Stimulated activated CD4-positive, alpha-beta T cell treated with anti-CD3 and anti-CD28 coated beads, Interleukin-4, amount 100 ng/mL, for 1 hour (primary cell): ENCODE data around the gene CYP19A1.
"Not testable (repeated sequence)": the region's sequence is repeated elsewhere in the genome, so short reads cannot be mapped to it uniquely, and the experiment has no call there.

Experiments used
- DNase-seq: peaks from one replicate; pipeline ENCODE4 v3.0.0-alpha.2; 2020

The CYP19A1 gene

GRCh38 chr15:51288143-51289065 lies 50.0 kb downstream of the CYP19A1 start:
- no peak for DNase-seq

GRCh38 chr15:51286816-51287215 lies 51.6 kb downstream of the CYP19A1 start:
- no peak for DNase-seq

DNA sequence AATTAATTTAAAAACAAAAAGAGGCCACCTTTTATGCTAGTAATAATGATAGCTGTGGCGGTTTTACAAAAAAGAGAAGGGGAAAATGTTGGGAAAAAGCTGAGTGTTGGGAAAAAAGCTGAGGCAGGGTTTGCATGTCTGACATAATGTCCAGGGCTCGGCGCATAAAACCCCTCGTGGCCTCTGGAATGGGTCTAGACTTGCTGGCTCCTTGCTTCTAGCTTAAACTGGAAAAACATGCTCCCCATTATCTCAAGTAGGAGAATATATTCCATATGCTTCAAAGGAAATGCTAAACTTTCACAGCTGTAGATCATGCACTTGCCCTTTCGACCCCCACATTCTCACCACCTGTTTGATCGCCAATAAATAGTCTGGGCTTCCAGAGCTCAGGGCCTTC lies 53.0 kb downstream of the CYP19A1 start:
- DNase-seq, result no peak

DNA sequence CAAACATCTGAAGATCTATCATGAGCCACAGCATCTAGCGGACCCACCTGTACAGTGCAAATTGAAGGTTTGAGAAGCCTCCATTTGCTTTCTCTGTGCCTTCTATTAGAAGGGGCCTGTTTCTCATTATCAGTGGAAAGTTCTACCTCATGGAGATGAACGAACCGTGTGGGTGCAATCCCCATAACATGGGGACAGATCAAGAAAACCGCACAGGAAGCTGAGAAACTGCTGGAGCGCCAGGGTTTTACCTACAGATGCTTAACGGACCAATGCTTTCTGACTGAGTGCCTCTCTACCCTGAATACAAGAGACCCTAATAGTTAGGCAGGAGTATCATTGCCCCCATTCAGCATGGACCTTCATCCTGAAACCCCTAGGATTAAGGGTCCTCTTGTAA lies 53.5 kb downstream of the CYP19A1 start:
- DNase-seq, result no peak

DNA sequence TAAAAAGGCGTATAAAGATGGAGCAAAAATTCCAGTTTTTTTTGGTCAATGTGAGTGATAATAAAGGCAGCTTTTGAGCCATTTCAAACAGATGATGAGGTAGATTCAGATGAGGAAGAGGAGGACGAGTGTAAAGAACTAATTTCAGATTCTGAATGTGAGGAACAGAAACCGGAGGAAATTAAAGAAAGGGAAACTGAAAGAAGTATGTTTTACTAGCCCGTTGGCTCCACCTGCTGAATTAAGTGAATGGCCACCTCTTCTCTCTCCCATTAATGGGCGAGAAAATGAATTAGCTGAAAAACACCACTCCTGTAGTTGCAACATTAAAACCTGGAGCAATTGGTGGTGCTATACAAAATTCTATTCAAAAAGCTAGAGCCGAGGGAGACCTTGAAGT lies 55.4 kb downstream of the CYP19A1 start:
- no peak for DNase-seq

DNA sequence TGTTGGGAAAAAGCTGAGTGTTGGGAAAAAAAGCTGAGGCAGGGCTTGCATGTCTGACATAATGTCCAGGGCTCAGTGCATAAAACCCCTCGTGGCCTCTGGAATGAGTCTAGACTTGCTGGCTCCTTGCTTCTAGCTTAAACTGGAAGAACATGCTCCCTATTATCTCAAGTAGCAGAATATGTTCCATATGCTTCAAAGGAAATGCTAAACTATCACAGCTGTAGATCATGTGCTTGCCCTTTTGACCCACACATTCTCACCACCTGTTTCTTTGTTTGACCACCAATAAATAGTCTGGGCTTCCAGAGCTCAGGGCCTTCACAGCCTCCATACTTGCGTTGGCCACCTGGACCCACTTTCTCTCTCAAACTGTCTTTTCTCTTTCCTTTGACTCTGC lies 56.2 kb downstream of the CYP19A1 start:
- not testable (repeated sequence) for DNase-seq

GRCh38 chr15:51281368-51281967 lies 56.9 kb downstream of the CYP19A1 start:
- no peak for DNase-seq

DNA sequence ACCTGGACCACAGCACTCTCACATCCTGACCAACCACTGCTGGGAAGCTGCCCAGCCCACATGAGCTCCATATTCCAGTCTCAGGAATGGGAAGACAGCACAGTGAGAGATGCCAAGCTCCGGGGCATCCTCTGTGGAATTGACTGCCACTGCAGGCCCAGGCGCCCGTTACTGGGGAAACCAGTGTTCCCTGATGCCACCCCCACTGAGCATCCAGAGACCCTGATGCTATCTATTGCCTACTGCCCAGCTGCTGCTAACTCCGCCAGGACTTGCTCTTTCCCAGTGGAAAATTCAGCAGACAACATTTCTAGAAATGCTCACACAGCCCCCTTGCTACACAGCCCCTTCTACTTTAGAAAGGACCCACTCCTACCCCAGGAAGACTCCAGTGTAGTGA lies 57.6 kb downstream of the CYP19A1 start:
- no peak for DNase-seq

DNA sequence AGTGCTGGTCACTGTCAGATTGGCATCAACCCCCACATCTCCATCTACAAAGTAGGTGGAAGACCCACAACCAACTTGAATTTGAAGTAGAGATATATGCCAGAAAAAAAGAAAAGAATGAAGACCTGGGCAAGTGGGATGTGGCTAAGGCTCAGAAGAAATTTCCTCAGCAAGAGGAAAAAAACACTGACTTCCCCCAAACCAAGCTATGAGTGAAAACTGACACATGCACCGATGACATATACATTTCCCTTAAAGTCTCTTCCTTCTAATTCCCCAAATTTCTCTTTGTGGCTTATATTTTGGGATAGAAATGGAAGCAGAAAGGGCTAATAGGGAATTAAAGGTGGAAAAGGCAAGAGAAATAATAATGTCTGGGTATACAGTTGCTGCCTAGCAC lies 59.0 kb downstream of the CYP19A1 start:
- no peak for DNase-seq

GRCh38 chr15:51277101-51277500 lies 61.3 kb downstream of the CYP19A1 start:
- DNase-seq, result no peak

GRCh38 chr15:51274956-51275355 lies 63.4 kb downstream of the CYP19A1 start:
- DNase-seq, result no peak

- no peak for DNase-seq
These were observed 67.7 kb downstream of the CYP19A1 start for GRCh38 chr15:51270706-51271105.

- DNase-seq, result no peak
These were observed 68.9 kb downstream of the CYP19A1 start for GRCh38 chr15:51269496-51269895.

- DNase-seq, result no peak
These were observed 70.7 kb downstream of the CYP19A1 start for GRCh38 chr15:51267703-51268083.

DNA sequence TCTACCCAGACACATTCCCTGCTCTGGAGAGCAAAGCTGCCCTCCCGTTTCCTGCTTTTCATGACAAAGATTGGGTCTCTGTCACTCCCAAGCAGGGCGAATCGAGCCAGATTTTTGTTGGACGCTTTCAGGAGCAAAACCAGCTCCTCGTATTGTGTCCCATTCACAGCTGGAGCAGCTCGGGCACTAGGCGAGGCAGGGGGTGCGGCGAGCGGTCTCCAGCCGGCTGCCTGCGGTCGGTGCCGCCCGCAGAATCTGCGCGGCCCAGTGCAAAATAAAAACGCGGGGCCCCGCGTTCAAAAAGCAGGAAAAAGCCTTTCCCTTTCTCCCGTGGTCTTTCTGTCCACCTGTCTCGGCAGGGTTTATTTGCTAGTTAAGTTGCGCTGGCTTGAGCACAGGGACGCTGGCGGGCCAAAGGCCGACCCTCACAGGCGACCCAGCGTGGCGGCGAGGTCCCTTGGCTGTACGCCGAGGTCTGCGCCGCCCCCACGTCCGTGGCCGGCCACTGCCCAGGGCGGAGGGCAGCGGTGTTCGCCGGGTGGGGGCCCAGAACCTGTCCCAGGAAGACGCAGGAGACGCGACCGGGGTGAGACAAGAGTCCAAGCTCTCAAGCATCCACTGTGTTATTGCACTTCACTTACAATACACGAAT lies 71.2 kb downstream of the CYP19A1 start:
- no peak for DNase-seq

DNA sequence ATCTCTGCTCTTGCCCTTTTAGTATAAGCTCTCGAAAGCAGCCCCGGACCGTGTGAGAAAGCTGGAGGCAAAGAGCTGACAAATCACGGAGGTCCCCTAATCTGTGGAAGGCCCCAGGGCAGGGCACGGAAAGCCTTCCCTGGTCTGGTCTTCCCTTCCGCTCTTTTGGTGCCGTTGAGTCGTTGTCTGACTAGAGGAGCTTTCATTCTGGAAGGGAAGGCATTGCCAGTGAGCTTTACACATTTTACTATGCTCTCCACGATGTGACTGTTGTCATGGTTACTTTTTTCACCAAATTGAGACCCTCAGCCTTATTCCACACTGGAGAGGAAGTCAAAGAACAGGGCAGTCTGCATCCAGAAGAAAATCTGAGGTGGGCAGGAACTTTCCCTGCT lies 71.7 kb downstream of the CYP19A1 start:
- no peak for DNase-seq

DNA sequence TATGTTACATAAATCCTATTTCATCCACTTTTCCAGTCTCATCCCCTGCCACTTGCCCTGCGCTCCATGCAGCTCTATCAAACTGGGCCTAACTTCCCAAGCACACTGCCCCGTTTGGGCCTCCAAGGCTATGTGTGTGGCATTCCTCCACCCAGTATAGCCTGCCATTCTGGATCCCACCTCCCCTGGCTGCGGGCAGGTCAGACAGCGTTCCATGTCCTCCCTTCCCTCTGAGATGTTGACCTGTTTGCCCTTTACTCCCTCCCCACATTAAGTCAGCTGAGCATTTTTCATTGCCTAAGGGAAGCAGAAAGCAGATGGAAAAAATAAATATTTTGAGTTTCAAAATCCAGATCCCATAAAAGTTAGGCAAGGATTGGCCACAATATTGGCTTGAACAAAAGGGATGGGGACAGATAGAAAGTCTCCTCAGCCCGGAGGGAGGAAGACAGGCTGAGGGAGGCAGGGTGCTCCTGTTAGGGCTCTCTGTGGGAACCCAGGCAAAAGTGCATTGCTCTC lies 73.3 kb downstream of the CYP19A1 start:
- no peak for DNase-seq

GRCh38 chr15:51263726-51264125 lies 74.7 kb downstream of the CYP19A1 start:
- no peak for DNase-seq

DNA sequence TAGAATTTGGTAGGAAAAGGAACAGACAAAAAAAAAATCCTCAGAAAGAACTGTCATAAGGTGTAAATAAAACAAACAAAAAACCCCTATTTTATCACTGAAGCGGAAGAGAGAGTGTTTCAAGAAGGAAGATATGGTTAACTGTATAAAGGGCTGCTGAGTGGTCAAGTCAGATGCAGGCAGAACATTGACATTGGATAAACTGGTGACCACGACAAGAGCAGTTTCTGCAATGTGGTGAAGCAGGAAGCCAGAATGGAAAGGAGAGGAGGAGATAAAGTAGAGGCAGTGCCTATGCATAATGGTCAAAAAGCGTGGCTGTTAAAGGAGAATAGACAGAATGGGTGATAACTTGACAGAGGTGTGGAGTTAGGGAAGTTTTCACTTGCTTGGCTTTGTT lies 75.3 kb downstream of the CYP19A1 start:
- no peak for DNase-seq

DNA sequence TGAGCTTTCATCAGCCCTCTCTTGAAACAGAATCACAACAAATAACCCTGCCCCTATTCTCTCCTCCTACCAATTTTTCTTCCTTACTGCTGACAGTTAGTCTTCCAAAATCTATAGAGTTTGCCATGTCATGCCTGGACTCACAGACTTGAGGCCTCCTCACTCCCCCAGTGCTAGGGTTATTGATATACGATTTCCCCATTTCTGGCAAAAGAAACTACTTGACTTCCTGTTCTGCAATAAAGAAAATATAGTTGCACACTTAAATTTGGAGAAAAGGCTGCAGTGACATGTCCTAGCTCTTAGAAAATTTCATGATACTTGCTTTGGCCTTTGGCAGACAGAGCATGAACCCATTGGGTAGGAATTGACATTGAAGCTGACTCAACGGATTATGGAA lies 75.9 kb downstream of the CYP19A1 start:
- DNase-seq, result no peak

DNA sequence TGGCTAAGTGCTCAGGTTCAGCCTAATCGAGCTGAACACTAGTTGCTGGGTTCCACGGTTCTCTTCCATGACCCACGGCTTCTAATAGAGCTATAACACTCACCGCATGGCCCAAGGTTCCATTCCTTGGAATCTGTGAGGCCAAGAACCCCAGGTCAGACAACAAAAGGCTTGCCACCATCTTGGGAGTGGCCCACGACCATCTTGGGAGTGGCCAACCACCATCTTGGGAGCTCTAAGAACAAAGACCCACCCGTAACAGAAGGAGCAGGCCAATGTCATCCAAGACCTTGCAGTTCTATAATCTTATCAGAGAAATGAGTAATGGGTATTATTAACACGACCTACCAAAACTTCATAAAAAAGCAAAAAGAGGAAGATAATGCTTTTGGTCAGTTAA lies 77.3 kb downstream of the CYP19A1 start:
- DNase-seq, result not testable (repeated sequence)

DNA sequence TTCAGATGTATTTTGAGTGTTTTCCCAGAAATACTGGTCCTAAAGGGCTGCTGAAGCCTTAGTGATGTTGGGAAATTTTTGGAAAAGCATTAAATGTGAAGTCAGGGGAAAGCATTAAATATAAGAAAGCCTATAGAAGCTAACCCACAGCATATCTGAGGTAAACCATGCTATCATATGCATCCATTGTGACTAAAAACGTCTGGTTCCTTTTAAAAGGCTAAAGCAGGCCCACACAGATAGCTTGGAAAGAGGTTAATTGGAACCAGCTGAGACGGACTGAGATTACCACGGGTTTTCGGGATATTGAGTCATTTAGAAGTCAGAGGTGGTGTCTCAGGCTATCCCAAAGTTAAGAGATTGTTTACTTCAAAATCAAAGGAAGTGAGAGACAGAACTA lies 78.2 kb downstream of the CYP19A1 start:
- DNase-seq, result no peak

DNA sequence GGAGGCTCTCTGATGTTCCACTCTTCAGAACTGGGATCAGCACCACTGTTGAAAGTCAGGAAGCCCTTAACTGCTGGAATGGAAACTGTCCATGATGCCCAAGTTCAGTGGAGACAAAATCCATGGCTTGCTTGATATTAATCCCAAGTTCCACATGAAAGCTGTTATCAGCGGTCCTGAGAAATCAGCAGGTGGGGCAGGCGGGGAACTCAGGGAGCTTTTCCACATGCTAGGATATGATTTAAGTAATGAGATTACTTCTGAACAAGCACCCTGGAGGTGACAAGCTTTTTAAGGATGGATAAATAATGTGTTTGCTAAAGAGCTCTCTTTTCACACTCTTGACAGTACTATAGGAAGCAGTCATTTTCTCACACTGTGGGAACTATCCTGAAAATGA lies 82.9 kb downstream of the CYP19A1 start:
- no peak for DNase-seq

DNA sequence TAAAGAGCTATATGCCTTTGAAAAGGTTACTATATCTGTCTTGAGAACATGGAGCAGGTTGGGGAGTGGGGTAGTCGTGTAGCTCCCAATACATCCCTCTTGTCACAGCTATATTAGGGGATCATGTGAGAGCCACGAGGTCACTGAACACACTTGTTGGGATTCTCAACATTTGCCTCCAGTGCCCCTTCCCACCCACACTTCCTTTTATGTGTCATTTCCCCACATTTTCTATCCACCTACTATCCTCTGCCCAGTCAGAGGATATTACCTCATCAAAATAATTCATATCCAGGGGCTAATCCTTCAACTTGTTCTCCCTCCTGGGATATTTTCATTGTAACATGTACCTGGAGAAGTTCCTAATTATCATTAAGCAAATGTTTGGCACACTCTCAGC lies 85.0 kb downstream of the CYP19A1 start:
- no peak for DNase-seq
